GM12892 (cell line): Measurements from ENCODE around the gene EID3.

Source experiments
- POLR2A ChIP-seq: IDR thresholded peaks from 2 replicates; pipeline ENCODE4 v1.6.1; 2011; ENCODE audit warnings: low read depth, low read length, control low read depth
- POLR2AphosphoS5 ChIP-seq: IDR thresholded peaks from 2 replicates; pipeline ENCODE4 v1.6.1; 2011; ENCODE audit warnings: low read depth, low read length, control low read depth

DNA sequence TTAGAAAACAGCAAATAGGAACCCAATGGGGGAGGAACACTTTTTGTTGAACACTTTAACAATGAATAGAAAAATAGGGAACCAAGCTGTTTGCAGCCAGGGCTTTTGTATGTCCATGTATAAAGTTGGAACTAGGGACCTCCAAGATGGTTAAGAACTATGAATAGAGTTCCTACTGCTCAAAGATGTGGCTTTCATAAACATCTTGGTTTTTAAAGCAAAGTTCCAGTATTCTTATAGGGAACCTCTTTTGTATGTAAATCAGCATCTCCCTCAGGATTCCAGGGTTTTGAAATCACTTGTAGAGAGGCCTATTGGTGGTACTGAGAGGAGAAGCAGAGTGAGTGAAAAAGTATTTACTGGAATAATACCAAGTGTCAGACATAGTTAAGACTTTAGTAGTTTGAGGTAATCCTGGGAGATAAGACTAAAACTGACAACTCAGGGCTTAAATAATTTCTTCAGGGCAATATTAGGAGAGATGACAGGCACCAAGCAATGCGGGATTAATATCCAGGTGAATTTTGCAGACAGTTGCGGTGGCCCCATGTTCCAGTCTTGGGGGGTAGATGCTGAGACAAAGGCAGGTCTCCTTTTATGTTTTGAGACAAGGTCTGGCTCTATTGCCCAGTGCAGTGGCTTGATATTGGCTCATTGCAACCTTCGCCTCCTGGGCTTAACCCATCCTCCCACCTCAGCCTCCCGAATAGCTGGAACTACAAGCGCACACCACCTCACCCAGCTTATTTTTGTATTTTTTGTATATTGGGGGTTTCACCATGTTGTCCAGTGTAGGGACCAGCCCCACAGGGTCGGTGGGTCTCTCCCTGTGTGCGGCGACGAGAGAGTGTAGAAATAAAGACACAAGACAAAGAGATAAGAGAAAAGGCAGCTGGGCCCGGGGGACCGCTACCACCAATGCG is 10.4 kb upstream of the EID3 start:
- no peak for TF ChIP-seq POLR2A
- no peak for TF ChIP-seq POLR2AphosphoS5
